GM18499 (cell line): ENCODE data around the gene NSDHL.
A peak's percentile ranks its signal among the peaks of the same experiment; 100 is the strongest.
"Not testable (repeated sequence)": the region's sequence is repeated elsewhere in the genome, so short reads cannot be mapped to it uniquely, and the experiment has no call there.

Source experiments
- ATAC-seq: cut with Tn5 transposase; IDR thresholded peaks from one replicate; pipeline ENCODE4 v1.9.1; 2021; ENCODE audit warnings: moderate number of reproducible peaks; ENCODE audit not compliant: insufficient read depth, unreplicated experiment

NSDHL gene

GRCh38 chrX:152908486-152908885 lies 77.6 kb downstream of the NSDHL start:
- no peak for ATAC-seq

GRCh38 chrX:152910018-152910417 lies 79.2 kb downstream of the NSDHL start:
- ATAC-seq: not testable (repeated sequence)

GRCh38 chrX:152912106-152912505 lies 81.2 kb downstream of the NSDHL start:
- ATAC-seq: no peak

- ATAC-seq: no peak
These were observed 81.8 kb downstream of the NSDHL start for GRCh38 chrX:152912641-152913040.

- ATAC-seq: no peak
These were observed 82.5 kb downstream of the NSDHL start for GRCh38 chrX:152913346-152913745.

GRCh38 chrX:152913910-152914309 lies 83.0 kb downstream of the NSDHL start:
- ATAC-seq: no peak

GRCh38 chrX:152915541-152916241 lies 84.8 kb downstream of the NSDHL start:
- ATAC-seq: peak; percentile 61

GRCh38 chrX:152917656-152918579 lies 87.1 kb downstream of the NSDHL start:
- ATAC-seq: no peak

- ATAC-seq: no peak
These were observed 87.8 kb downstream of the NSDHL start for GRCh38 chrX:152918707-152919106.
